Head of caudate nucleus (tissue), 42 donors: ENCODE data around the gene INPP4A.
A peak's percentile ranks its signal among the peaks of the same experiment; 100 is the strongest.

Experiments
- DNase-seq, 42 donors: peaks; one replicate each; pipeline versions ENCODE4 v3.0.0 to v3.0.0-alpha.2; 2020 to 2021; ENCODE audit warnings: mixed read lengths in 7 of 42
- intact Hi-C: fragments of 100-400 bp; cut with DNase I; formaldehyde crosslinking; loops from one replicate; pipeline ENCODE4 v1.15.0; 2022

INPP4A gene

DNA sequence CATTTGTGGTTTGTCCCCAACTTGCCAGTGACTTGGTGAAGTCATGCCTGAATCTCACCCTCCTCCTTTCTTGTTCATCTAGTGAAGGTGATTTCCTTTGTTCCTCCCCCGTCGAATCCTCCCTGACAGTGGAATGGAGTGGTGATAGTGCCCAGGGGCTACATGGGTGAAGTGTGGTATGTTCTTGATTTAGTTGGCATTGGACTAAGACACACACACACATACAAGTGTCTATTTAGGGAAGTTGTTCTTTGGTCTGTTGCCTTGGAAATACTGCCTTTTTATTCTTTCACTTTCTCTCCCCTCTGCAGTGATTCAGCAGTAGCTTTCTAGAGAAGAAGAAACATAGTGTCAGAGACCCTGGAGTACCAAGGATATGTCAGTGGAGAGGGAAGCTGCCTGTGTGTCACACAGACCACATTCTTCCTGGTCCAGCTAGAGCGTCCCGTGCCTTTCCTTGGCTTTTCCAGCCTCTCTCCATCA lies 10.9 kb downstream of the INPP4A start:
- intact Hi-C loops: no loop called here
- peak in 1 of 42 donors; percentile 31 for DNase-seq

DNA sequence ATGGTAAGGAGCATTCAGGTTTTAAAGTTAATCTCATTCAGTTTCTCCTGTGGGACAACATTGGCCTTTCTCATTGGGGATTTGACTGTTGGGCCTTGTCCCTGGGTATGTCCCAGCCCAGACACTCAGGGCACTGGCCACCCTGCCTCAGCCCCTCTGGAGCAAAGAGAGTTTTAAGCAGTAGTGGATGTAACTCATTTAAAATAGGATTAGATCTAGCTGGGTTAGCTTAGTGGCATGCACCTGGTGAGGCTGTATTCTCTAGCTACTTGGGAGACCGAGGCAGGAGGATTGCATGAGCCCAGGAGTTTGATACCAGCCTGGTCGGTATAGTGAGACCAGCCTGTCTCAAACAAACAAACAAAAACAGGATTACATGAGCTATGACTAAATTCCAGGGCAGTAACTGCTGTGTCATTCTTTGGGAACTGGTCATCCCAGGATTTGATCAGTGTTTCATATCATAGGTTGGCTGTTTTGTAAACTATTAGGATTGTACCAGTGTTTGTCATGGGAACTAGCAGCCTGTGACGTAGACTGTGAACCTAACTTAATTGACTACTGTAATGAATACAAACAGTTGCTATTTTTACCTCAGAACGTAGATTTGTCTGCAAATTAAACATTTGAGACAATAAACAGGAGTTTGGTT lies 12.5 kb downstream of the INPP4A start:
- no peak for DNase-seq

DNA sequence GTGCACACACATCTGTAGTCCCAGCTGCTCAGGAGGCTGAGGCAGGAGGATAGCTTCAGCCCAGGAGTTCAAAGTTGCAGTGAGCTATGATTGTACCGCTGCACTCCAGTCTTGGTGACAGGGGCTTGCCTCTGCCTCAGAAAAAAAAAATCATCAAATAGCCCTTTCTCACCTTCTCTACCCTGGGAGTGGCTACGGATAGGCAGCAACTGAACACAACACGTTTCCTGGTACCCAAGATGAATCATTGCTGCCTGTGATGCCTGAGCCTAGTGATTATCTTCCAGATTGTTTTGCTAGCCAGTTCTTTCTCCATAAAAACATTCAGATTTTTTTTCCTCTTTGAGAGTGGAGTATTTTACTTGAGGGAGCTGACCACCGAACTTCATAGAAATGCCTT lies 13.5 kb downstream of the INPP4A start:
- intact Hi-C loops: no loop called here
- no peak for DNase-seq

More for the DNA sequence above, 12.5 kb downstream of the INPP4A start:
- intact Hi-C loops: no loop called here

DNA sequence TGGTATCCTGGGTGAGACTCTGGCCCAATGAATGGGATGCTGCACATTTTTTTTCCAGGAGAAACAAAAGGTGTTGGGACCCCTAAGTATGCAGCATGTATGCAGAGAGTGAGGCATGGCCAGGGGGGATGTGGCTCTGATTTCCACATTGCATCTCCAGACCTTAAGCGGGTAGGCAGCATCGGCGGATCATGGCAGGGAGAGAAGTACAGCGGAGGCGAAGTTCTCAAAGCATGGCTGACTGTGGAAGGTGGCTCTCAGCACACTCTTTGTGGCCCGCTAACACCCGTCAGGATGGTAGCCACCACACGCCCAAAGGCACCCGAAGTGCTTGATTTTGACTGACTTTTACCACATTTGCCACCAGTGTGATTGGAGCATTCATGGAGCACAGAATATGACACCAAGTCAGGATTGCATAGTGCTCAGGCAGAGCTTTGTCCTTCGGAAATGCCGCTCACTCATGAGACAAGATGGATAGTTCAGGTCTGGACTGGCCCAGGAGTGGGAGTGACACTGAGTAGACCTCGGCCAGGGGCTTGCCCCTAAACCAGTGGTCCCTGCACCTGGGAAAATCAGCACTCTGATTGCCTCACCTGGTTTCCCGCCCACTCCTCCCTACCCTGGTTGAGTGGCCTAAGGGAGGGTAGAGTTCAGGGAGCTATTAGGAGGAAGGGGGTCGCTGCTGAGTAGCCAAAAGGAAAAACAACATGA lies 14.2 kb downstream of the INPP4A start:
- intact Hi-C loops: no loop called here
- peak in 1 of 42 donors; percentile 25 for DNase-seq

DNA sequence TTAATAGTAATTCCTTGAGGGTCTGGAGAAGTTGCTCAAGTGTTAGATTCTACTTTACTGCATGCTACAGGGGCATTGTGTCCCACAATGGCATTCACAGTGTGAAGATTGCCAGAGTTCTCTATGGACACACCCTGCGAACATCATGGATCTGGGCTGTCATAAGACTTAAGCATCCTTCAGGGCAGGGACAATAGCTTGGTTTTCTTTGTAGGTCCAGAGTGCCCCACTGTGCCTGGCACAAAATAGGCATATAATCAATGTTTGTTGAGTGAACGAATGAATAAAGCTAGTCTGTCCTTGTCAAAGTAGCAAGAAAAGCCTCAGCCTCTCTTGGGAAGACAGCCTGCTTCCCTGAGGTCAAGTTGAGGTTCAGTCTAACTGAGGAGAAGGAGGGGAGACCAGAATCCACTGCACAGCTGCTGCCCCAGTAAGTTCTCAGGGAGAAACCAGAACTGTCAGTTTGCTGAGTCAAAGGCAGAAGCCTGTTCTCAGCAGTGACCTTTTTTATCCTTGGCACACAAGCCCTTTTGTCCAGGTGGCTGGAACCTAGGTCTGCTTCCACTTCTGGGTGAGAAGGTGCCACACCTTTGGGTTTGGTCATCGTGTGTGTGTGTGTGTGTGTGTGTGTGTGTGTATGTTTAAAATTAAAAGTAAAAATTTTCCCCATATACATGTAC lies 15.0 kb downstream of the INPP4A start:
- intact Hi-C loops: no loop called here
- peak in 1 of 42 donors; percentile 24 for DNase-seq

DNA sequence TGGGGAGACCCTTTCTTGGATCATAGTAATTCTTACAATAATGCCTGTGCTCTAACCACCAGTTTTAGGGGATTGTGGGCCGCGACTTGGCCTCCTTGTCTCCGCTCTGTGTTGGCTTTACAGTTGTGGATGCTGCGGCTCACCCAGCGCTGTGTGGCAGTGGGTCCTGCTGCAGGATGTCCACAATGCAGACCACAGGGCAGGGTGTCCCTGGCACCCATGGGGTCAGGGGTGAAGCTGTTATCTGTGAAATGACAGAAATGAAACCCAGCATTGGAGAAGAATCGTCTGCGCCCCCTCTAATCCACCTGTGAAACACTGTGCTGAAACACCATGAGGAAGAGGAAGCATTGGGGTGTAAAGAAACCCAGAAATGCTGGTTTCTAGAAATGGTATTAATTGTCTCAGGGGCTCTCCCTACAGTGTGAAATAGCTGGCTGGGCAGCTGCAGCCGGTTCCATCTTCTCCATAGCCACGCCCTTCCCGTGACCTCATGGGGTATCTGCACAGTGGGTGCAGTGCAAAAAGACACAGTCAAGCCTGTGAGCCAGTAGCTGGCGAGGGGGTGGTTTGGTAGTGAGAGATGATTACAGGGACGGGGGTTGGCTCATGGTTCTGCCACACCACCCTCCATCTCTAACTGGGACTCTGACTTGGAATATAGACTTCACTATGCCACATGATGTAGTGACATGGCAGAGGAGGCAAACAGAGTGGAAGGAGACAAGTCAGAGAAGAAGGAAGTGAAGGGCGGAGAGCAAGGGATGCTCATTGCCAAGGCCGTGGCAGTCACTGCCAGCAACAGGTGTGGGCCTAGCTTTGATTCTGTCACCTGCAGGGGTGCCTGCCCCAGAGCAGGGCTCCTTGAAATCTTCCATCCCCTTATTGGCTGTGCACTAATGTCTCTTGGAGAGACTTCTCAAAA lies 16.2 kb downstream of the INPP4A start:
- intact Hi-C loops: no loop called here
- DNase-seq: peak in 4 of 42 donors; percentile 28 to 52 (median 34)

DNA sequence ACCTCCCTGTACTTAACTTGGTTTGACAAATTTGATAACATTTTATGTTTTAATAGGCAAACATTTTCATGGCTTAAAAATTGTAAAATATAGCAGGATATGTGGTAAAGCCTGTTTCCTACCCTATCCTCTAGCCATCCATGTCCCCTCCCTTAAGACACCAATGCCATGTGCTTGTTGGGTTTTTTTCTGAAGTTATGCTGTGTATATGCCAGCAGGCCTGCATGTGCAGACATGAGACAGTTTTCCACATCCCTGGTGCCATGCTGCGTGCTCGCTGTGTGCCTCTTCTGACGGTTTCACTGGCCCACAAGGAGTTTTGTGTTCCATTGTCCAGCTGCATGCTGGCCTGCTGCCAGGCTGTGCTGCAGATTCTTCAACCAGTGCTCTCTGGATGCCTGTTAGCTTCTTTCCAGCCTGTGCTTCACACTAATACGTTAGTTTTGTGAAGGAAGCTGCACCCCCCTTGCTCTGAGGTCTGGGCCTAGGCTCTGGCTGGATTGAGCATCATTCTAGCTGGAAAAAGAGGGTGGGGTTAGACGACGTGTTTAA lies 16.9 kb downstream of the INPP4A start:
- peak in 35 of 42 donors; percentile 38 to 81 (median 61) for DNase-seq
- intact Hi-C loops: no loop called here

DNA sequence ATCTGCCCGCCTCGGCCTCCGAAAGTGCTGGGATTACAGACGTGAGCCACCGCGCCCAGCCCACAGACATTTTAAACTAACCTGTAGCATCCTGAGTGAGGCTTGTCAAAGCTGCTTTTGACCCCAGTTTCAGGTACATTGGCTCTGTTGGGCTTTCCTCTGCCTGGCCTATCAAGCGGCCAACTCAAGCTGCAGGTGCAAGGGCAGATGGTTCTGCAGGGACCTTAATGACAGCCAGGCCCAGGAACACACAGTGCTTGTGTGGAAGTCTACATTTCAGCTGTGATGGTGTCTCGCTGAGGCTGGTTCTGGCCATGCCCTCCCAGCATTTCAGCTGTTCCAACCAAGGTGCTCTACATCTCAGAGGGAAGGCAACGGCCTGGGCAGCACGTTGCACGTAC lies 18.4 kb downstream of the INPP4A start:
- peak in 1 of 42 donors; percentile 26 for DNase-seq
- intact Hi-C loops: no loop called here

DNA sequence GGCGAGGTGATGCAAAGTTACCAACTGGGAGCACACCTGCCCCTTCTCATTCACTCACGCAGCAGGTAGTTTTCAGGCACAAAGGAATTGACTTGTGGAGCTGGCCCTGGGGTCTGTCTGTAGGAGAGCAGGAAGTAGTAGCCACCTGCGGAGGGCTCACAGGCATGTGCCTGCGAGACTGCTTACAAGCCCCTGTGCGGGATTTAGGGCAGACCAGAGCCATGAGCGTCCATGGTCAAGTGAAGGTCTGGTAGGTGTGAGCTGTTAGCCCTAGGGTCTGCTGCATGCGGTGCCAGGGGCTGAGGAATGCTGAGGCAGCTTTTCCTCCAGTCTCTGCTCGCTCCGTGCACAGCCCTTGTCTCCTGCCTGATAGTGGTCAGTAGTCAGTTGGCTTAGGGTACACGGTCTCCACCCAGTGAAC lies 18.9 kb downstream of the INPP4A start:
- intact Hi-C loops: no loop called here
- peak in 1 of 42 donors; percentile 12 for DNase-seq

DNA sequence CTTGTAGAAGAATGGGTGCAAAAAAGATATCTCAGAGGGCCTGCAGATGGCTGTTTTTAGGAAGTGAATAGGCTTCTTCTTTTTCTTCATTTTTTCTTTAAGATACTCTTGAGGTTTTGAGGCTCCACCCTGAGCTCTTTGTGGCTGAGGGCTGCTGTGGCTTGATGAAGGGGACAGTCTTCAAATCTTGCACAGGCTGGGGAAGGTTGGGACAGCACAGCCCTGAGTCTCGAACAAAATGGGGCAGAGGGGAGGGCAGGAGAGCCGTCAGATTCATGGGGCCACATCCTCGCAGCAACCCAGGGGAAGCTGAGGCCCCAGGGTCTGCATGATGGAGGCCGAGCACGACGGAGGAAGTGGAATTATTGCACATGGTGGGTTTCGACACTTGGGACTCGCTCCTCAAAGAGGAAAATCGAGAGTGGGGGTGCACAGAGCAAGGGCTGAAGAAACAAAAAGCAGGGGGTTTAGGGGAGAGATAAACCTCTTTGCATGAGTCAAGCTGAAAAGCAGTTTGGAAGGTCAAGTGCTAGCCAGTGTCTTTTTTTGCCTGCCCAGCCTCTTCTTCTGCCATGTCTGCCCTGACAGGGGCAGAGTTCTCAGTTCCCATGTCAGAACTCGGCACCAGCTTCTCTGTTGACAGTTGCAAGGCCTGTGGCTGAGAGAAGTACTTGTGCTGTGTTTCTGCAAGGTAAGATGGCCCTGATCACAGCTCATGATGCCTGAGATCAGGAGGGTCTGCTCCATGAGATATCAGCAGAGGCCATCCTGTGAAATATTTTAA lies 19.5 kb downstream of the INPP4A start:
- peak in 2 of 42 donors; percentile 32 to 39 for DNase-seq
- intact Hi-C loops: no loop called here

DNA sequence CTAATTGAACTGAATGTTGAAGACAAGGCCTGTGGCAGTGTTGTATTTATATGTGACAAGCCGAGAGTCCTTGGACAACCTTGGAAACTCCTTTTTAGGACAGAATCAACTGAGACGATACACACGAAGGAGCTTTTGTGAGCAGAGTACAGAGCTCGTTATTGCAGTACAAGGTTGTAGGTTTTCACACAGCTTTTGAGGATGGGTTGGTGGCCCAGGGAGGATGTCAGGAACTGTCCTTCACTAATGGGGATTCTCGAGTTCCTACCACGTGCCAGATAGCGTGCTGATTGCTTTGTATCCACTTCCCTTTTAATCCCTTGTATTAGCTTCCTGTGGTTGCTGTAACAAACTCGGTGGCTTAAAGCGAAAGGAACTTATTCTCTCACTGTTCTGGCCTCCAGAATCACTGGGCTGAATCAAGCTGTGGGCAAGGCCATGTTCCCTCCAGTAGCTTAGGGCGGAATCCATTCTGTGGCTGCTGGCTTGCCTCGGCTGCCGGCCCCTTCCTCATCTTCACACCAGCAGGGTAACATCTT lies 20.2 kb downstream of the INPP4A start:
- peak in 2 of 42 donors; percentile 28 to 48 for DNase-seq
- intact Hi-C loops: no loop called here

DNA sequence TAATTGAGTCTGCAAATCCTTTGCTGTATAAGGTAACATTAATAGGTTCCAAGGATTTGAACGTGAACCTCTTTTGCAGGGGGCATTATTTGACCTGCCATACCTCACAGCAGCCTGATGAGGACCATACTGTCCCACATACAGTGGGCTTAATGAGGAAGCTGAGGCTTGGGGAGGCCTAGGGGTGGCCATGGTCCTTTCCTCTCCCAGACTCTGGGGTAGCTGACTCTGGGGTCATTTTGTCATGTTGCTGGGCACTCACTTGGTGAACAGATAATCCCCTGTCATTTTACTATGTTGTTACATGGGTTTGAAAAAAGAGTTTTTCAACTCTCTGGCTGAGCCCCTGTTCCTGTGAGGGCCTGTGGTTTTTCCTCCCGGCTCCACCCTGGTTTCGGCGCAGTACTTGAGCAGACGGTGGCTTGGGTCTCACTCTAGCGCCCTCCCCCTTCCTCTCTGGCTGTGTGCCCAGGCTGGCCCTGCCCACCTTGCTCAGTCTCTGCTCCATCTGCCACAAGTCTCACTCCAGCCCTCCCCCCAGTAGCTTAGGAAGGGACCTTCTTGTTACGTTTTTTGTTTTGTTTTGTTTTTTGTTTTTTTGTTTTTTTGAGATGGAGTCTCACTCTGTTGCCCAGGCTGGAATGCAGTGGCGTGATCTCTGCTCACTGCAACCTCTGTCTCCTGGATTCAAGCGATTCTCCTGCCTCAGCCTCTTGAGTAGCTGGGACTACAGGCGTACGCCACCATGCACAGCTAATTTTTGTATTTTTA lies 21.0 kb downstream of the INPP4A start:
- DNase-seq: peak in 9 of 42 donors; percentile 28 to 67 (median 44)
- intact Hi-C loops: no loop called here

DNA sequence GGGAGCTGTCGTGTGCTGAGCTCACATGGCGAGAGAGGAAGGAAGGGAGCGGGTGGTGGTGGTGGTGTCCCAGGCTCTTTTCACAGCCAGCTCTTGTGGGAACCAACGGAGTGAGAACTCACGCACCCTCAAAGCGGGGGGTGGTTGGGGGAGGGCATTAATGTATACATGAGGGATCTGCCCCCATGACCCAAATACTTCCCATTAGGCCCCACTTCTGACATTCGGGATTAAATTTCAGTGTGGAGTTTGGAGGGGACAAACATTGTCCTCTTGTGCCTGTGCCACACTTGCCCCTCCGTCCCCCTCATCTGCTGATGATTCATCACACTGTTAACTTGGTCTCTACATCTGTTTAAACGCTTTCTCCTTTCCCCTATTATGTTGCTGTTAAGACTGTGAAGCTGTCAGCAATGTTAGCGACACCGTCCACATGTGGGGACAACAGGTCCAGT lies 22.5 kb downstream of the INPP4A start:
- DNase-seq: no peak
- intact Hi-C loops: no loop called here

DNA sequence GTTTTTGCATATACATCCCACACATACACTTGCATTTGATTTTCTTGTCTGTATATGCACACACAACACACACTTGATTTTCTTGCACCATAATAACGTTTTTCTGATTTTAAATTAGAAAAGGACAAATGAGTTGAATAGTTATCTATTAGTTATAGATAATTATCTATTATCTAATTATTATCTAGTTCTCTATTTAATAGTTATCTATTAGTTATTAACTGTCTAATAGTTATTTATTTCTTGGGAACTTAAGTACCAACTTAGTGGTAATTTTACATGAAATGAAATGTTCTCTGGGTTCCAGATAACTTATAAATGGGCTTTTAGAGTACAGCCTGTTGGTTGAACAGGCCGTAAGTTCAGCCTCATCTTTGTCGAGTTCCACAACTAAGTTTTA lies 23.0 kb downstream of the INPP4A start:
- intact Hi-C loops: no loop called here
- no peak for DNase-seq

DNA sequence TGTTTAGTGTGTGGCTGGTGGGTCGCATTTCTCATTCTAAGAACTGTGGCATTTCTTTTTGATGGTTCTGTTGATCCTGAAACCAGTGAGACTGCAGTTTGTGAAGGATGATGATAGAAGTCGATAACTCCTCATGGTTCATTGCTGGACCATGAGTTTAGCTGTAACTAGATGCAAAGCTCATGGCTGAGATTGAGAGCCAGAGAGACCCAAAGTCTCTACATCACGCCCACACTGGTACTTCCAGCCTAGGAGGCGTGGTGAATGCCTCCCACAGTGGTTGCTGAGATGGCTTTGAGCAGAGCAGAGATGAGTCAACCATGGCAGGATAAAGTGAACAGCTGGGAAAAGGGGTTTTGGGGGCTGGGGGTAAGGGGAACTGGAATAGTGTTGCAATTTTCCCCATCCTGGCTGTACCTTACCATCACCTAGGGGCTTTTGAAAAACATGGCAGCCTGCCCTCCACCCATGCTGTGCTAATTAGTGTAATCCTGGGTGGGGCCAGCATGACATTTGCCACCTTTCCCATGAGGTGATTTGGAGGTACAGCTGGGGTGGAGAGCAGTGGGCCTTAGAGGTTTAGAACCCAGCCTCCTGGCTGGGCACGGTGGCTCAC lies 24.1 kb downstream of the INPP4A start:
- DNase-seq: peak in 24 of 42 donors; percentile 43 to 88 (median 62)

DNA sequence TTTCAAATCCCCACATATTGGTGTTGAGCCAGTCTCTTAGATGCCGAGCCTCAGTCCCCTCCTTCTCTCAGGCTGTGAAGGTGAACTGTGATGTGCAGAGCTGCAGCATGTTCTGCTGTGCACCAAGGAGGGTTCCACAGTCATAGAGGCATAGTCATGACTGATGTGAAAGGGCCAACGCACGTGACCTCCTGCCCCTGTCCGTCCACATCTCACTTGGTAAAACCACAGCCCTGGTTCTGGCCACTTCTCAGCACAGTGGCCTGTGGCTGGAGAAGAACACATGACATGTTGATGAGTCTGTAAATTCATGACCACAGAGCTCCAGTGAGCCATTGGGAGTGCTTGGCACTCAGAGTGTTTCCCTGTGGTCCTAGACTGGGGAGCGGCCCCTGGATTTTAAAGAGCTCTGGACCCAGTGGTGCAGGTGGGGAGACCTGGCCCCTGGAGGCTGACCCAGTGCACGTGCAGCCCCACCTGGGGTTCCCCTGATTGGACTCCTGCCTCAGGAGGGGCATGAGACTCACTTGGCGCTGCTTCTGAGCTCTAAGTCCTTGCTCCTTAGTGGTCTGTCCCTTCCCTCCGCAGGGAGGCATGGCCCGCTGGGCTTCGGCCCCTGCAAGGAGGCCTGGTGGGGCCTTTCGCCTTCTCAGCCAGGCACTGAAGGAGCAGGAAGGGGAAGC lies 25.3 kb downstream of the INPP4A start:
- intact Hi-C loops: no loop called here

More for the DNA sequence above, 24.1 kb downstream of the INPP4A start:
- intact Hi-C loops: no loop called here

More for the DNA sequence above, 25.3 kb downstream of the INPP4A start:
- no peak for DNase-seq
